WTC11 (cell line): Measurements from ENCODE around the gene C16orf74. TPM values are rescaled to one million over a fixed set of nuclear protein-coding genes. Genes with fewer than 3 reads are reported as not detected.

Experiments
- ATAC-seq: fragments of 200-7000 bp; cut with Tn5 transposase; 2 replicates; pipeline ENCODE4 v1.10.0; 2021; ENCODE audit warnings: mild to moderate bottlenecking, moderate library complexity
- CTCF ChIA-PET: fragments of 300-600 bp; sonication (Branson Sonifier 250); formaldehyde crosslinking; loops from one replicate; lab custom pipeline; 2021; ENCODE audit warnings: antibody characterized with exemption; lab: Charles Lee
- POLR2A ChIA-PET: fragments of 350-600 bp; sonication (Branson Sonifier 250); formaldehyde crosslinking; loops from one replicate; lab custom pipeline; 2021; ENCODE audit warnings: antibody characterized with exemption; lab: Charles Lee
- DNase-seq: peaks from one replicate; pipeline ENCODE4 v3.0.0; 2021; ENCODE audit warnings: low spot score
- H3K27ac Mint-ChIP-seq: 2 replicates; pipeline ENCODE4 v1.8.0; 2021; ENCODE audit warnings: mixed read lengths
- H3K27me3 Mint-ChIP-seq: 2 replicates; pipeline ENCODE4 v1.8.0; 2021; ENCODE audit warnings: low read depth, mild to moderate bottlenecking, moderate library complexity, mixed read lengths
- H3K36me3 Mint-ChIP-seq: 2 replicates; pipeline ENCODE4 v1.8.0; 2021; ENCODE audit warnings: mixed read lengths
- H3K4me1 Mint-ChIP-seq: 2 replicates; pipeline ENCODE4 v1.8.0; 2022; ENCODE audit warnings: mixed read lengths
- H3K4me3 Mint-ChIP-seq: 2 replicates; pipeline ENCODE4 v1.8.0; 2021; ENCODE audit warnings: mild to moderate bottlenecking, moderate library complexity, mixed read lengths
- H3K9me3 Mint-ChIP-seq: 2 replicates; pipeline ENCODE4 v1.8.0; 2021; ENCODE audit warnings: mixed read lengths
- CREM ChIP-seq: sonication (generic); formaldehyde crosslinking; IDR thresholded peaks from 2 replicates; pipeline ENCODE4 v1.8.1; 2022; ENCODE audit warnings: mild to moderate bottlenecking, missing genetic modification reagents, moderate library complexity
- FOXP1 ChIP-seq: sonication (generic); formaldehyde crosslinking; IDR thresholded peaks from 2 replicates; pipeline ENCODE4 v1.8.0; 2022; ENCODE audit warnings: missing genetic modification reagents, mild to moderate bottlenecking, moderate library complexity, borderline replicate concordance
- HMGA2 ChIP-seq: fragments of 250-450 bp; sonication (Bioruptor Pico); IDR thresholded peaks from 2 replicates; pipeline ENCODE4 v1.4.0; 2021; ENCODE audit warnings: mild to moderate bottlenecking, moderate library complexity
- IRF2 ChIP-seq: sonication (generic); formaldehyde crosslinking; IDR thresholded peaks from 2 replicates; pipeline ENCODE4 v1.8.0; 2022; ENCODE audit warnings: low read depth, missing genetic modification reagents, borderline replicate concordance
- NFATC4 ChIP-seq: fragments of 250-450 bp; sonication (Bioruptor Pico); IDR thresholded peaks from 2 replicates; pipeline ENCODE4 v1.9.0; 2021; ENCODE audit warnings: mild to moderate bottlenecking
- OVOL2 ChIP-seq: fragments of 250-450 bp; sonication (Bioruptor Pico); IDR thresholded peaks from 2 replicates; pipeline ENCODE4 v1.9.0; 2021; ENCODE audit warnings: mild to moderate bottlenecking, borderline replicate concordance
- SP1 ChIP-seq: sonication (generic); formaldehyde crosslinking; conservative IDR thresholded peaks from 2 replicates; pipeline ENCODE4 v1.8.1; 2022; ENCODE audit warnings: missing genetic modification reagents
- TP53 ChIP-seq: sonication (generic); formaldehyde crosslinking; IDR thresholded peaks from 2 replicates; pipeline ENCODE4 v1.8.1; 2023; ENCODE audit warnings: mild to moderate bottlenecking, missing genetic modification reagents
- ZNF121 ChIP-seq: sonication (generic); formaldehyde crosslinking; IDR thresholded peaks from 2 replicates; pipeline ENCODE4 v1.8.0; 2023; ENCODE audit warnings: missing genetic modification reagents
- ZNF138 ChIP-seq: sonication (generic); formaldehyde crosslinking; conservative IDR thresholded peaks from 2 replicates; pipeline ENCODE4 v1.8.1; 2022; ENCODE audit warnings: mild to moderate bottlenecking, moderate library complexity, missing genetic modification reagents
- ZNF263 ChIP-seq: sonication (generic); formaldehyde crosslinking; IDR thresholded peaks from 2 replicates; pipeline ENCODE4 v1.8.1; 2022; ENCODE audit warnings: low read depth, mild to moderate bottlenecking, moderate library complexity, missing genetic modification reagents
- ZNF396 ChIP-seq: fragments of 250-450 bp; sonication (Bioruptor Pico); IDR thresholded peaks from 2 replicates; pipeline ENCODE4 v1.8.0; 2021; ENCODE audit warnings: mild to moderate bottlenecking, moderate library complexity, borderline replicate concordance
- ZNF416 ChIP-seq: fragments of 250-450 bp; sonication (Bioruptor Pico); IDR thresholded peaks from 2 replicates; pipeline ENCODE4 v1.9.0; 2021; ENCODE audit warnings: mild to moderate bottlenecking, inconsistent platforms
- total RNA-seq: library from RNA; stranded (reverse); gene quantifications from 3 replicates; pipeline ENCODE4 v1.2.3, GENCODE V29; 2021
- TF ChIP-seq, protein P1 (sequence below): sonication (generic); formaldehyde crosslinking; conservative IDR thresholded peaks from 2 replicates; pipeline ENCODE4 v1.8.1; 2022; ENCODE audit warnings: mild to moderate bottlenecking, missing genetic modification reagents
- TF ChIP-seq, protein P2 (sequence below): fragments of 250-450 bp; sonication (Bioruptor Pico); IDR thresholded peaks from 2 replicates; pipeline ENCODE4 v2.1.2; 2022; ENCODE audit warnings: mild to moderate bottlenecking, moderate library complexity
- TF ChIP-seq, protein P3 (sequence below): sonication (generic); formaldehyde crosslinking; IDR thresholded peaks from 2 replicates; pipeline ENCODE4 v1.8.0; 2022; ENCODE audit warnings: mild to moderate bottlenecking, missing genetic modification reagents
- TF ChIP-seq, protein P4 (sequence below): sonication (generic); formaldehyde crosslinking; IDR thresholded peaks from 2 replicates; pipeline ENCODE4 v1.8.0; 2022; ENCODE audit warnings: mild to moderate bottlenecking, missing genetic modification reagents
- TF ChIP-seq, protein P5 (sequence below): sonication (generic); formaldehyde crosslinking; IDR thresholded peaks from 2 replicates; pipeline ENCODE4 v1.8.1; 2022; ENCODE audit warnings: mild to moderate bottlenecking, moderate library complexity, missing genetic modification reagents
- TF ChIP-seq, protein P6 (sequence below): sonication (generic); formaldehyde crosslinking; IDR thresholded peaks from 2 replicates; pipeline ENCODE4 v1.8.0; 2022; ENCODE audit warnings: missing genetic modification reagents

The C16orf74 gene
- total RNA-seq, 1 experiment from 2014 or later, result 8.3 TPM

DNA sequence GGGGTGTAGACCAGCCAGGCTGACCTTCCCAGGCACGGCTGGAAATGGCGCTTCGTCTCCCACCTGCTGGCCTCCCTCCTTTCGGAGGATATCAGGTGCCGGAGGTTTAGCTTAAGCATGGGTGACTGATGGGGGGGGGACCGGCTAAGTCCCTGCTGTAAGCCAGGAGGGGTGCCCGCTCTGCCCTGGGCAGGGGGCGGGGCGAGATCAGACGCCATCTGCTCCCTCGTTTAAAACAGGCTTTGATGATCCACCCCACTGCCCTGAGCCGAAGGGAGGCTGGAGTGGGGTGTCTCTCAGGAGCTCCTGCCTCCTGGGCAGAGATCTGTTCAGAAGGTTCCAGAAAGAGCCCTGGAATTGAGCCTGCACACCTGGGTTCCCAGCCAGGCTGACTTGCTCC, 26.0 kb downstream of the C16orf74 start:
- peaks cover 8% of the 10 kb centered on the region; the same call in 1 of the 2 replicates for H3K4me1 Mint-ChIP-seq
- no peak for ATAC-seq
- H3K27me3 Mint-ChIP-seq, result no peaks in the 10 kb centered on the region
- H3K36me3 Mint-ChIP-seq, result peaks cover 3% of the 10 kb centered on the region; the same call in 1 of the 2 replicates
- no peaks in the 10 kb centered on the region for H3K9me3 Mint-ChIP-seq
- ChIA-PET POLR2A (no interaction called here), CTCF (interaction anchor here (1.2 kb wide), 2 partner anchors 29 to 35 kb away, joined by 3 to 5 read pairs; no protein-coding TSS in a partner anchor)
- H3K27ac Mint-ChIP-seq, result no peak overlapping the region
- no peak for TF ChIP-seq ZNF396 (CRISPR knock-in tag)
- no peak for TF ChIP-seq FOXP1 (CRISPR knock-in tag)
- TF ChIP-seq, protein P1, sequence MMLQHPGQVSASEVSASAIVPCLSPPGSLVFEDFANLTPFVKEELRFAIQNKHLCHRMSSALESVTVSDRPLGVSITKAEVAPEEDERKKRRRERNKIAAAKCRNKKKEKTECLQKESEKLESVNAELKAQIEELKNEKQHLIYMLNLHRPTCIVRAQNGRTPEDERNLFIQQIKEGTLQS, result no peak
- no peak for TF ChIP-seq OVOL2
- no peak for TF ChIP-seq ZNF138 (CRISPR knock-in tag)
- TF ChIP-seq, protein P2, sequence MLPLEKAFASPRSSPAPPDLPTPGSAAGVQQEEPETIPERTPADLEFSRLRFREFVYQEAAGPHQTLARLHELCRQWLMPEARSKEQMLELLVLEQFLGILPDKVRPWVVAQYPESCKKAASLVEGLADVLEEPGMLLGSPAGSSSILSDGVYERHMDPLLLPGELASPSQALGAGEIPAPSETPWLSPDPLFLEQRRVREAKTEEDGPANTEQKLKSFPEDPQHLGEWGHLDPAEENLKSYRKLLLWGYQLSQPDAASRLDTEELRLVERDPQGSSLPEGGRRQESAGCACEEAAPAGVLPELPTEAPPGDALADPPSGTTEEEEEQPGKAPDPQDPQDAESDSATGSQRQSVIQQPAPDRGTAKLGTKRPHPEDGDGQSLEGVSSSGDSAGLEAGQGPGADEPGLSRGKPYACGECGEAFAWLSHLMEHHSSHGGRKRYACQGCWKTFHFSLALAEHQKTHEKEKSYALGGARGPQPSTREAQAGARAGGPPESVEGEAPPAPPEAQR (CRISPR knock-in tag), result no peak
- TF ChIP-seq SP1 (CRISPR knock-in tag), result no peak
- TF ChIP-seq ZNF416 (CRISPR knock-in tag), result no peak
- no peak overlapping the region for H3K4me3 Mint-ChIP-seq
- DNase-seq, result no peak

DNA sequence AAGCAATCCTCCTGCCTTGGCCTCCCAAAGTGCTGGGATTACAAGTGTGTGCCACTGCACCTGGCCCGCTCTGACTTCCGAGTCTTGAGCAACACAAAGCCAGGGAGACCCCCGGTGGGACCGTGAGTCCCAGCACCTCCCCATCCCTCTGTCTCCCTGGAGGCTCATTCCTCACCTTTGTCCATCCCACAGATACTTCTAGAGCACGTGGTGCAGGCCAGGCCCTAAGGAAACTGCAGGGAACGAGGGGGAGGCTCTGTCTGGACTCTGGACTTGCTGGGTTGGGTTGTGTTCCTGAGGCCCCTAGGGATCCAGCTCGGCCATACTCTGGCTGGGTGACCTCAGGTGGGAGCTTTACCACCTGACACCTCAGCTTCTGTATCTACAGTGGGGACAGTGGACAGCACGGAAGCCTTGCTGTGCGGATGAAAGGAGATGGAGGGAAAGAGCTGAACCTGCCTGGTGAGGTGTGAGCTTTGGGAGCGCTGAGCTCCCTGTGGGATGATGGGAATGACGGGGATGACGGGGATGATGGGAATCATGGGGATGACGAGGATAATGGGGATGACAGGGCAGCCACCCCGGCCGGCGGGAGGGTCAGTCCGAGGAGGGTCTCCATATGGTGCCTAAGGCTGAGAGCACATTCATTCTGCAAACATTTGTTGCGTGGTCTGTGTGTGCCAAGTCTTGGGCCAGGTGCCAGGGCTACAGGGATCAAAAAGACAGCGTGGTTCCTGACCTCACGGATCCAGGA, 26.6 kb downstream of the C16orf74 start:
- 0 out of 2 replicates have a peak, but pooled peaks have one; percentile 38 for TF ChIP-seq ZNF121 (CRISPR knock-in tag)
- TF ChIP-seq, protein P3, sequence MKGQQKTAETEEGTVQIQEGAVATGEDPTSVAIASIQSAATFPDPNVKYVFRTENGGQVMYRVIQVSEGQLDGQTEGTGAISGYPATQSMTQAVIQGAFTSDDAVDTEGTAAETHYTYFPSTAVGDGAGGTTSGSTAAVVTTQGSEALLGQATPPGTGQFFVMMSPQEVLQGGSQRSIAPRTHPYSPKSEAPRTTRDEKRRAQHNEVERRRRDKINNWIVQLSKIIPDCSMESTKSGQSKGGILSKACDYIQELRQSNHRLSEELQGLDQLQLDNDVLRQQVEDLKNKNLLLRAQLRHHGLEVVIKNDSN (CRISPR knock-in tag), result no peak
- H3K27me3 Mint-ChIP-seq, result no peaks in the 10 kb centered on the region
- no peaks in the 10 kb centered on the region for H3K9me3 Mint-ChIP-seq
- H3K27ac Mint-ChIP-seq, result no peak overlapping the region
- ATAC-seq, result no peak
- peaks cover 4% of the 10 kb centered on the region; the same call in 1 of the 2 replicates for H3K4me1 Mint-ChIP-seq
- H3K36me3 Mint-ChIP-seq, result peaks cover 3% of the 10 kb centered on the region; the same call in 1 of the 2 replicates
- H3K4me3 Mint-ChIP-seq, result no peak overlapping the region
- POLR2A ChIA-PET, result no interaction called here
- CTCF ChIA-PET, result interaction anchor here (1.2 kb wide), 2 partner anchors 30 to 36 kb away, joined by 3 to 5 read pairs; no protein-coding TSS in a partner anchor
- DNase-seq, result no peak

DNA sequence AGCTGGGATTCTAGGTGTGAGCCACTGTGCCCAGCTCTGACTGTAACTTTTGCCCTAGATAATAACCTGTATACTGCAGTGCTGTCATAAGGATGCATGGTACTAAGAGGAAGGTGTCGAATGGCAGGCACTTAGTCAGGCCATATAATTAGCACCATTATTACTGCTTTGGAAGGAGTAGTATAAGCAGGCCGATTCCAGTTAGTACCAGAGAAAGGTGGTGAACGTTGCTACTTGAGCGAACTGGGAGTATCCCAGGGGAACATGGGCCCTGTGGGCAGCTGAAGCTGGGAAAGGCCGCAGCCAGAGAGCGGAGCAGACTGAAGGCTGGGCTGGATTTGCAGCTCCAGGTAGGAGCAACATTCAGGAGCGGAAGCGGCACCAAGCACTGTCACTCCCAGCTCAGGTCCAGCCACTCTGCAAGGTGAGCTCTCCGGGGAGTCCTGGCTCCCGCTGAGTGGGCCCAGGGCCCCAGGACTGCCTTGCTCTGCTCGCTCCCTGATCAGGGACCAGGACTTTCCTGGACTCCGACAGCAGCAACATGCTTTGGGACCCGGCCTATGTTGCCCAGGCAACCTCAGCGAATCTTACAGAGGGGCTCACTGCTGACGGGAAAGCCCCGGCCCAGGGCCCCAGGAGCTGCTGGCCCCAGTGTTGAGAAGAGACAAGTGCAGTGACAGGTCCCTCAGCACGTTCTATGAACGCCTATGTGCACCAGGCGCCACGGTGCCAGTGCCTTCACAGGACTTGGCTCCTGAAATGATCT, 28.6 kb downstream of the C16orf74 start:
- peaks cover 3% of the 10 kb centered on the region; the same call in 1 of the 2 replicates for H3K36me3 Mint-ChIP-seq
- H3K27me3 Mint-ChIP-seq, result no peaks in the 10 kb centered on the region
- POLR2A ChIA-PET, result no interaction called here
- H3K4me1 Mint-ChIP-seq, result no peaks in the 10 kb centered on the region
- H3K27ac Mint-ChIP-seq, result no peak overlapping the region
- ATAC-seq, result no peak
- no peaks in the 10 kb centered on the region for H3K9me3 Mint-ChIP-seq
- DNase-seq, result no peak
- H3K4me3 Mint-ChIP-seq, result no peak overlapping the region
- CTCF ChIA-PET, result interaction anchor here (0.6 to 1.0 kb wide), 3 partner anchors 16 to 469 kb away, joined by 3 read pairs; no protein-coding TSS in a partner anchor
- no peak for TF ChIP-seq ZNF263
- TF ChIP-seq, protein P4, sequence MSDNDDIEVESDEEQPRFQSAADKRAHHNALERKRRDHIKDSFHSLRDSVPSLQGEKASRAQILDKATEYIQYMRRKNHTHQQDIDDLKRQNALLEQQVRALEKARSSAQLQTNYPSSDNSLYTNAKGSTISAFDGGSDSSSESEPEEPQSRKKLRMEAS (CRISPR knock-in tag), result no peak
- no peak for TF ChIP-seq NFATC4 (CRISPR knock-in tag)
- TF ChIP-seq SP1 (CRISPR knock-in tag), result no peak
- TF ChIP-seq, protein P3 (CRISPR knock-in tag), result no peak
- no peak for TF ChIP-seq CREM
- no peak for TF ChIP-seq IRF2 (CRISPR knock-in tag)
- TF ChIP-seq, protein P5, sequence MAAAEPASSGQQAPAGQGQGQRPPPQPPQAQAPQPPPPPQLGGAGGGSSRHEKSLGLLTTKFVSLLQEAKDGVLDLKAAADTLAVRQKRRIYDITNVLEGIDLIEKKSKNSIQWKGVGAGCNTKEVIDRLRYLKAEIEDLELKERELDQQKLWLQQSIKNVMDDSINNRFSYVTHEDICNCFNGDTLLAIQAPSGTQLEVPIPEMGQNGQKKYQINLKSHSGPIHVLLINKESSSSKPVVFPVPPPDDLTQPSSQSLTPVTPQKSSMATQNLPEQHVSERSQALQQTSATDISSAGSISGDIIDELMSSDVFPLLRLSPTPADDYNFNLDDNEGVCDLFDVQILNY, result no peak
- TF ChIP-seq TP53 (CRISPR knock-in tag), result no peak
- TF ChIP-seq, protein P6, sequence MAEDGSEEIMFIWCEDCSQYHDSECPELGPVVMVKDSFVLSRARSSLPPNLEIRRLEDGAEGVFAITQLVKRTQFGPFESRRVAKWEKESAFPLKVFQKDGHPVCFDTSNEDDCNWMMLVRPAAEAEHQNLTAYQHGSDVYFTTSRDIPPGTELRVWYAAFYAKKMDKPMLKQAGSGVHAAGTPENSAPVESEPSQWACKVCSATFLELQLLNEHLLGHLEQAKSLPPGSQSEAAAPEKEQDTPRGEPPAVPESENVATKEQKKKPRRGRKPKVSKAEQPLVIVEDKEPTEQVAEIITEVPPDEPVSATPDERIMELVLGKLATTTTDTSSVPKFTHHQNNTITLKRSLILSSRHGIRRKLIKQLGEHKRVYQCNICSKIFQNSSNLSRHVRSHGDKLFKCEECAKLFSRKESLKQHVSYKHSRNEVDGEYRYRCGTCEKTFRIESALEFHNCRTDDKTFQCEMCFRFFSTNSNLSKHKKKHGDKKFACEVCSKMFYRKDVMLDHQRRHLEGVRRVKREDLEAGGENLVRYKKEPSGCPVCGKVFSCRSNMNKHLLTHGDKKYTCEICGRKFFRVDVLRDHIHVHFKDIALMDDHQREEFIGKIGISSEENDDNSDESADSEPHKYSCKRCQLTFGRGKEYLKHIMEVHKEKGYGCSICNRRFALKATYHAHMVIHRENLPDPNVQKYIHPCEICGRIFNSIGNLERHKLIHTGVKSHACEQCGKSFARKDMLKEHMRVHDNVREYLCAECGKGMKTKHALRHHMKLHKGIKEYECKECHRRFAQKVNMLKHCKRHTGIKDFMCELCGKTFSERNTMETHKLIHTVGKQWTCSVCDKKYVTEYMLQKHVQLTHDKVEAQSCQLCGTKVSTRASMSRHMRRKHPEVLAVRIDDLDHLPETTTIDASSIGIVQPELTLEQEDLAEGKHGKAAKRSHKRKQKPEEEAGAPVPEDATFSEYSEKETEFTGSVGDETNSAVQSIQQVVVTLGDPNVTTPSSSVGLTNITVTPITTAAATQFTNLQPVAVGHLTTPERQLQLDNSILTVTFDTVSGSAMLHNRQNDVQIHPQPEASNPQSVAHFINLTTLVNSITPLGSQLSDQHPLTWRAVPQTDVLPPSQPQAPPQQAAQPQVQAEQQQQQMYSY, result no peak
- no peak for TF ChIP-seq HMGA2 (CRISPR knock-in tag)
